HEK293 (cell line): Measurements from ENCODE around the gene RGS13.

ENCODE experiments used
- CTCF ChIA-PET: fragments of 350-600 bp; formaldehyde crosslinking; extraction: SDS; loops from one replicate; lab custom pipeline; 2021; ENCODE audit warnings: antibody characterized with exemption; lab: Yijun Ruan, JAX
- POLR2A ChIA-PET: fragments of 300-600 bp; formaldehyde crosslinking; extraction: SDS; loops from one replicate; lab custom pipeline; 2020; ENCODE audit warnings: antibody characterized with exemption, inconsistent platforms; lab: Yijun Ruan, JAX
- H3K27ac ChIP-seq: fragments of 200-500 bp; sonication (Bioruptor generic); 2 replicates; pipeline ENCODE4 v1.5.1; 2014; ENCODE audit warnings: low read depth, low read length, control low read depth, inconsistent platforms; ENCODE audit errors: extremely low read depth
- H3K36me3 ChIP-seq, 2 experiments: fragments of 200-500 bp in 1 of 2; sonication (Bioruptor generic) in 1 of 2; 1 replicate in 1 of 2; 2 replicates in 1 of 2; pipeline ENCODE4 v1.5.1; 2014 to 2017; ENCODE audit warnings: inconsistent platforms in 2 of 2, low read length in 2 of 2; ENCODE audit not compliant: control insufficient read depth in 2 of 2, insufficient read depth in 1 of 2
- H3K4me1 ChIP-seq: fragments of 200-500 bp; sonication (Bioruptor generic); 2 replicates; pipeline ENCODE4 v1.5.1; 2014; ENCODE audit warnings: mild to moderate bottlenecking, low read length, inconsistent platforms; ENCODE audit not compliant: control insufficient read depth, insufficient read depth
- H3K4me3 ChIP-seq: 2 replicates; pipeline ENCODE4 v1.5.1; 2011; ENCODE audit warnings: low read depth, mild to moderate bottlenecking, control low read depth, low read length, moderate library complexity
- H3K9me3 ChIP-seq: fragments of 200-500 bp; sonication (Bioruptor generic); 2 replicates; pipeline ENCODE4 v1.5.1; 2014; ENCODE audit warnings: low read depth, low read length, inconsistent platforms; ENCODE audit not compliant: control insufficient read depth, insufficient read depth
- BCL11B ChIP-seq: fragments of 450-650 bp; formaldehyde crosslinking; IDR thresholded peaks from 2 replicates; pipeline ENCODE4 v1.5.1; 2016; ENCODE audit warnings: low read depth, missing biosample characterization, missing genetic modification characterization
- GLI4 ChIP-seq: fragments of 450-650 bp; formaldehyde crosslinking; IDR thresholded peaks from 2 replicates; pipeline ENCODE4 v1.5.1; 2016; ENCODE audit warnings: missing biosample characterization, missing genetic modification characterization
- GLIS1 ChIP-seq: fragments of 450-650 bp; formaldehyde crosslinking; IDR thresholded peaks from 2 replicates; pipeline ENCODE4 v1.5.1; 2016; ENCODE audit warnings: missing biosample characterization, missing genetic modification characterization
- MEIS1 ChIP-seq: sonication (generic); formaldehyde crosslinking; IDR thresholded peaks from 2 replicates; pipeline ENCODE4 v1.8.1; 2022; ENCODE audit warnings: missing genetic modification reagents, mild to moderate bottlenecking, borderline replicate concordance
- PRDM1 ChIP-seq: fragments of 450-650 bp; formaldehyde crosslinking; IDR thresholded peaks from 2 replicates; pipeline ENCODE4; 2016; ENCODE audit warnings: missing biosample characterization, missing genetic modification characterization
- RBAK ChIP-seq: fragments of 450-650 bp; formaldehyde crosslinking; IDR thresholded peaks from 2 replicates; pipeline ENCODE4 v1.5.1; 2016; ENCODE audit warnings: missing biosample characterization, missing genetic modification characterization
- SCRT2 ChIP-seq: fragments of 450-650 bp; formaldehyde crosslinking; IDR thresholded peaks from 2 replicates; pipeline ENCODE4 v1.5.1; 2016; ENCODE audit warnings: missing biosample characterization, missing genetic modification characterization
- SP7 ChIP-seq: fragments of 450-650 bp; formaldehyde crosslinking; IDR thresholded peaks from 2 replicates; pipeline ENCODE4 v1.5.1; 2016; ENCODE audit warnings: missing biosample characterization, missing genetic modification characterization
- ZBTB8A ChIP-seq: fragments of 450-650 bp; formaldehyde crosslinking; IDR thresholded peaks from 2 replicates; pipeline ENCODE4 v1.5.1; 2016; ENCODE audit warnings: missing biosample characterization, missing genetic modification characterization
- ZIC2 ChIP-seq: fragments of 450-650 bp; formaldehyde crosslinking; IDR thresholded peaks from 2 replicates; pipeline ENCODE4 v1.5.1; 2016; ENCODE audit warnings: missing biosample characterization, missing genetic modification characterization
- ZNF10 ChIP-seq: fragments of 450-650 bp; formaldehyde crosslinking; IDR thresholded peaks from 2 replicates; pipeline ENCODE4 v1.5.1; 2017; ENCODE audit warnings: missing biosample characterization, missing genetic modification characterization
- ZNF184 ChIP-seq: fragments of 450-650 bp; IDR thresholded peaks from 2 replicates; pipeline ENCODE4 v1.5.1; 2018; ENCODE audit warnings: missing biosample characterization, mild to moderate bottlenecking, missing genetic modification characterization
- ZNF23 ChIP-seq: fragments of 450-650 bp; formaldehyde crosslinking; IDR thresholded peaks from 2 replicates; pipeline ENCODE4 v1.5.1; 2016; ENCODE audit warnings: missing biosample characterization, missing genetic modification characterization, borderline replicate concordance
- ZNF426 ChIP-seq: fragments of 450-650 bp; formaldehyde crosslinking; IDR thresholded peaks from 2 replicates; pipeline ENCODE4 v1.5.1; 2017; ENCODE audit warnings: missing biosample characterization, missing genetic modification characterization, mild to moderate bottlenecking, inconsistent platforms, moderate library complexity
- ZNF544 ChIP-seq: fragments of 450-650 bp; formaldehyde crosslinking; IDR thresholded peaks from 2 replicates; pipeline ENCODE4 v1.5.0; 2017; ENCODE audit warnings: missing biosample characterization, missing genetic modification characterization
- ZNF624 ChIP-seq: fragments of 450-650 bp; formaldehyde crosslinking; IDR thresholded peaks from 2 replicates; pipeline ENCODE4 v1.5.1; 2017; ENCODE audit warnings: missing biosample characterization, missing genetic modification characterization
- ZNF76 ChIP-seq: fragments of 450-650 bp; formaldehyde crosslinking; IDR thresholded peaks from 2 replicates; pipeline ENCODE4; 2016; ENCODE audit warnings: low read depth, missing biosample characterization, missing genetic modification characterization, borderline replicate concordance
- ZNF776 ChIP-seq: fragments of 450-650 bp; formaldehyde crosslinking; IDR thresholded peaks from 2 replicates; pipeline ENCODE4 v1.5.0; 2017; ENCODE audit warnings: missing biosample characterization, missing genetic modification characterization, borderline replicate concordance
- TF ChIP-seq, protein P1 (sequence below): fragments of 450-650 bp; formaldehyde crosslinking; IDR thresholded peaks from 2 replicates; pipeline ENCODE4 v1.5.1; 2017; ENCODE audit warnings: missing biosample characterization, missing genetic modification characterization
- TF ChIP-seq, protein P2 (sequence below): fragments of 450-650 bp; formaldehyde crosslinking; IDR thresholded peaks from 2 replicates; pipeline ENCODE4; 2016; ENCODE audit warnings: missing biosample characterization, missing genetic modification characterization
- TF ChIP-seq, protein P3 (sequence below): fragments of 450-650 bp; formaldehyde crosslinking; IDR thresholded peaks from 2 replicates; pipeline ENCODE4 v1.5.0; 2017; ENCODE audit warnings: missing biosample characterization, missing genetic modification characterization, borderline replicate concordance
- TF ChIP-seq, protein P4 (sequence below): fragments of 450-650 bp; formaldehyde crosslinking; IDR thresholded peaks from 2 replicates; pipeline ENCODE4 v1.5.1; 2016; ENCODE audit warnings: missing biosample characterization, missing genetic modification characterization

Gene RGS13

DNA sequence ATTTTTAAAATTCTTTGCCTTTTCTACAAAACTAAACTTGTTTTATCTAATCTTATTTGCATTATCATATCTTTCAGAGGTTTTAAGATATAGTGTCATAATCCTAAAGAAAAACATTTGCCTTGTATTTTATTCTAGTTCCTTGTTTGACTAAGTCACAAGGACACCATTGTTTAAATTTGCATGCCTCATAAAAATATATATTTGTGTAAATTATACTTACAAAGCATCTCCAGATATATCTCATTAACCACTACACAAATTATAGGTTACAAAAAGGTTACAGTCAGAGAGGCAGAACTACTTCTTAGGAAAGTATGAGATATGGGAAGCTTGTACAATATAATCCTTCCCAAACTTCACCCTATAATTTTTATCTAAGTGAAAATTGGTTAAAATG is 4.2 kb upstream of the RGS13 start:
- Histone ChIP-seq H3K4me1 (0 out of 2 replicates have a peak, but pooled peaks cover 1% of the 10 kb centered on the region), H3K27ac (no peak overlapping the region), H3K9me3 (no peaks in the 10 kb centered on the region), H3K36me3 (no peaks in the 10 kb centered on the region), H3K4me3 (no peak overlapping the region)
- CTCF ChIA-PET: interaction anchor here (0.6 kb wide), 1 partner anchor 612 kb away, joined by 3 read pairs; no protein-coding TSS in a partner anchor
- POLR2A ChIA-PET: no interaction called here
- TF ChIP-seq ZNF23 (tag by site-specific recombination): no peak
- TF ChIP-seq SP7 (tag by site-specific recombination): peak; percentile 42; the same call in 1 of the 2 replicates
- TF ChIP-seq ZBTB8A (tag by site-specific recombination): no peak

DNA sequence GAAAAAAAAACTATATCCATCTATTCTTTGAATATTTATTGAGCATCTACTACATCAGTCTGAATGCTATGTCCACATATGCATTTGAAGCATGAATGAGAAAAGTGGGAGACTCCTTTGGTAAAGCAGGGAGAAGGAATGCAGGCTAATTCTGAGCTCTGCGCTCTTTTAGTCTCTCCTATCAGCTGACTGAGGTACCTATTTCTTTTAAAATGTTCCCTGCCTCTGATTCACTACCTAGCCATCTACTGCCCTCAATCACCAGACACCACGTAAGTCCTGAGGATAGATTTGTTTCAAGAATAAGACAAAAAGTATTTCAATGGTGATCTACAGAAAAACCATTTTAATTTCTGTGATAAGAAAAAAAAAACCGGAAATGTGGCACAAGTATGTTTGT is 3.8 kb upstream of the RGS13 start:
- ChIA-PET CTCF (interaction anchor here (0.6 kb wide), 1 partner anchor 612 kb away, joined by 3 read pairs; no protein-coding TSS in a partner anchor), POLR2A (no interaction called here)
- H3K36me3 ChIP-seq: no peaks in the 10 kb centered on the region
- H3K4me3 ChIP-seq: no peak overlapping the region
- H3K4me1 ChIP-seq: no peaks in the 10 kb centered on the region
- no peaks in the 10 kb centered on the region for H3K9me3 ChIP-seq
- no peak for TF ChIP-seq SCRT2
- TF ChIP-seq, protein P1, sequence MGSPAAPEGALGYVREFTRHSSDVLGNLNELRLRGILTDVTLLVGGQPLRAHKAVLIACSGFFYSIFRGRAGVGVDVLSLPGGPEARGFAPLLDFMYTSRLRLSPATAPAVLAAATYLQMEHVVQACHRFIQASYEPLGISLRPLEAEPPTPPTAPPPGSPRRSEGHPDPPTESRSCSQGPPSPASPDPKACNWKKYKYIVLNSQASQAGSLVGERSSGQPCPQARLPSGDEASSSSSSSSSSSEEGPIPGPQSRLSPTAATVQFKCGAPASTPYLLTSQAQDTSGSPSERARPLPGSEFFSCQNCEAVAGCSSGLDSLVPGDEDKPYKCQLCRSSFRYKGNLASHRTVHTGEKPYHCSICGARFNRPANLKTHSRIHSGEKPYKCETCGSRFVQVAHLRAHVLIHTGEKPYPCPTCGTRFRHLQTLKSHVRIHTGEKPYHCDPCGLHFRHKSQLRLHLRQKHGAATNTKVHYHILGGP (tag by site-specific recombination): no peak
- TF ChIP-seq, protein P2, sequence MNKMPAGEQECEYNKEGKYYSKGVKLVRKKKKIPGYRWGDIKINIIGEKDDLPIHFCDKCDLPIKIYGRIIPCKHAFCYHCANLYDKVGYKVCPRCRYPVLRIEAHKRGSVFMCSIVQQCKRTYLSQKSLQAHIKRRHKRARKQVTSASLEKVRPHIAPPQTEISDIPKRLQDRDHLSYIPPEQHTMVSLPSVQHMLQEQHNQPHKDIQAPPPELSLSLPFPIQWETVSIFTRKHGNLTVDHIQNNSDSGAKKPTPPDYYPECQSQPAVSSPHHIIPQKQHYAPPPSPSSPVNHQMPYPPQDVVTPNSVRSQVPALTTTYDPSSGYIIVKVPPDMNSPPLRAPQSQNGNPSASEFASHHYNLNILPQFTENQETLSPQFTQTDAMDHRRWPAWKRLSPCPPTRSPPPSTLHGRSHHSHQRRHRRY: no peak
- TF ChIP-seq, protein P3, sequence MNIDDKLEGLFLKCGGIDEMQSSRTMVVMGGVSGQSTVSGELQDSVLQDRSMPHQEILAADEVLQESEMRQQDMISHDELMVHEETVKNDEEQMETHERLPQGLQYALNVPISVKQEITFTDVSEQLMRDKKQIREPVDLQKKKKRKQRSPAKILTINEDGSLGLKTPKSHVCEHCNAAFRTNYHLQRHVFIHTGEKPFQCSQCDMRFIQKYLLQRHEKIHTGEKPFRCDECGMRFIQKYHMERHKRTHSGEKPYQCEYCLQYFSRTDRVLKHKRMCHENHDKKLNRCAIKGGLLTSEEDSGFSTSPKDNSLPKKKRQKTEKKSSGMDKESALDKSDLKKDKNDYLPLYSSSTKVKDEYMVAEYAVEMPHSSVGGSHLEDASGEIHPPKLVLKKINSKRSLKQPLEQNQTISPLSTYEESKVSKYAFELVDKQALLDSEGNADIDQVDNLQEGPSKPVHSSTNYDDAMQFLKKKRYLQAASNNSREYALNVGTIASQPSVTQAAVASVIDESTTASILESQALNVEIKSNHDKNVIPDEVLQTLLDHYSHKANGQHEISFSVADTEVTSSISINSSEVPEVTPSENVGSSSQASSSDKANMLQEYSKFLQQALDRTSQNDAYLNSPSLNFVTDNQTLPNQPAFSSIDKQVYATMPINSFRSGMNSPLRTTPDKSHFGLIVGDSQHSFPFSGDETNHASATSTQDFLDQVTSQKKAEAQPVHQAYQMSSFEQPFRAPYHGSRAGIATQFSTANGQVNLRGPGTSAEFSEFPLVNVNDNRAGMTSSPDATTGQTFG (tag by site-specific recombination): no peak
- no peak for TF ChIP-seq PRDM1 (tag by site-specific recombination)
- TF ChIP-seq GLI4: no peak
- no peak for TF ChIP-seq RBAK (tag by site-specific recombination)
- no peak for TF ChIP-seq ZNF76
- no peak for TF ChIP-seq ZNF544 (tag by site-specific recombination)
- no peak for TF ChIP-seq ZIC2 (tag by site-specific recombination)
- no peak for TF ChIP-seq GLIS1 (tag by site-specific recombination)
- no peak for TF ChIP-seq ZNF10
- TF ChIP-seq, protein P4, sequence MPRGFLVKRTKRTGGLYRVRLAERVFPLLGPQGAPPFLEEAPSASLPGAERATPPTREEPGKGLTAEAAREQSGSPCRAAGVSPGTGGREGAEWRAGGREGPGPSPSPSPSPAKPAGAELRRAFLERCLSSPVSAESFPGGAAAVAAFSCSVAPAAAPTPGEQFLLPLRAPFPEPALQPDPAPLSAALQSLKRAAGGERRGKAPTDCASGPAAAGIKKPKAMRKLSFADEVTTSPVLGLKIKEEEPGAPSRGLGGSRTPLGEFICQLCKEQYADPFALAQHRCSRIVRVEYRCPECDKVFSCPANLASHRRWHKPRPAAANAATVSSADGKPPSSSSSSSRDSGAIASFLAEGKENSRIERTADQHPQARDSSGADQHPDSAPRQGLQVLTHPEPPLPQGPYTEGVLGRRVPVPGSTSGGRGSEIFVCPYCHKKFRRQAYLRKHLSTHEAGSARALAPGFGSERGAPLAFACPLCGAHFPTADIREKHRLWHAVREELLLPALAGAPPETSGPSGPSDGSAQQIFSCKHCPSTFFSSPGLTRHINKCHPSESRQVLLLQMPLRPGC: no peak
- no peak for TF ChIP-seq BCL11B
- TF ChIP-seq ZNF184 (tag by site-specific recombination): no peak
- TF ChIP-seq ZNF776 (tag by site-specific recombination): no peak
- TF ChIP-seq ZNF426 (tag by site-specific recombination): no peak
- TF ChIP-seq MEIS1: no peak
- TF ChIP-seq ZNF624 (tag by site-specific recombination): no peak
- H3K27ac ChIP-seq: no peak overlapping the region
